IMR-90 (cell line): ENCODE measurements around the gene PPP4C. TPM values are rescaled to one million over a fixed set of nuclear protein-coding genes. Genes with fewer than 3 reads are reported as not detected.

ENCODE experiments used
- ATAC-seq: fragments of 200-7000 bp; cut with Tn5 transposase; 2 replicates; pipeline ENCODE4 v1.9.1; 2020; ENCODE audit warnings: low read depth, mild to moderate bottlenecking, moderate library complexity
- BruUV-seq: library from RNA; stranded (reverse); fragments of 400-500 nt; replicated peaks from 2 replicates; lab custom pipeline; 2021; lab: Mats Ljungman, UMichigan
- CTCF ChIA-PET: fragments of 300-600 bp; formaldehyde crosslinking; extraction: SDS; loops from one replicate; lab custom pipeline; 2021; ENCODE audit warnings: antibody characterized with exemption; lab: Yijun Ruan, JAX
- POLR2A ChIA-PET: fragments of 300-600 bp; sonication (Branson Sonifier 250); formaldehyde crosslinking; loops from one replicate; lab custom pipeline; 2022; ENCODE audit warnings: antibody characterized with exemption; ENCODE audit not compliant: unreplicated experiment; lab: Charles Lee
- DNase-seq: peaks from one replicate; pipeline ENCODE4 v3.0.0; 2013
- H2AFZ ChIP-seq: replicated peaks from 2 replicates; pipeline ENCODE3; 2013; ENCODE audit warnings: low read length, mild to moderate bottlenecking; ENCODE audit not compliant: poor library complexity
- H2AK5ac ChIP-seq: 2 replicates; pipeline ENCODE4 v1.6.1; 2013; ENCODE audit warnings: low read depth, low read length, inconsistent platforms
- H2AK9ac ChIP-seq: replicated peaks from 2 replicates; pipeline ENCODE3; 2013; ENCODE audit warnings: mild to moderate bottlenecking, low read depth, low read length, moderate library complexity; ENCODE audit not compliant: poor library complexity
- H2BK120ac ChIP-seq: 2 replicates; pipeline ENCODE4 v1.6.1; 2013; ENCODE audit warnings: low read depth, low read length, inconsistent platforms
- H2BK15ac ChIP-seq: 3 replicates; pipeline ENCODE4 v1.6.1; 2013; ENCODE audit warnings: low read depth, low read length, inconsistent platforms
- H2BK20ac ChIP-seq: 2 replicates; pipeline ENCODE4 v1.6.1; 2013; ENCODE audit warnings: low read depth, mild to moderate bottlenecking, inconsistent platforms, low read length, moderate library complexity
- H2BK5ac ChIP-seq: 2 replicates; pipeline ENCODE4 v1.6.1; 2013; ENCODE audit warnings: mild to moderate bottlenecking, low read depth, low read length, inconsistent platforms; ENCODE audit not compliant: poor library complexity, severe bottlenecking
- H3K14ac ChIP-seq: replicated peaks from 2 replicates; pipeline ENCODE4 v1.6.1; 2013; ENCODE audit warnings: low read depth, low read length, inconsistent platforms
- H3K18ac ChIP-seq: 2 replicates; pipeline ENCODE4 v1.6.1; 2013; ENCODE audit warnings: low read depth, low read length, control low read depth
- H3K23ac ChIP-seq: 2 replicates; pipeline ENCODE4 v1.6.1; 2013; ENCODE audit warnings: low read depth, low read length, inconsistent platforms
- H3K27ac ChIP-seq: 2 replicates; pipeline ENCODE4 v1.5.1; 2013; ENCODE audit warnings: mild to moderate bottlenecking, control low read depth, low read length; ENCODE audit not compliant: insufficient read depth
- H3K27me3 ChIP-seq: 2 replicates; pipeline ENCODE4 v1.6.1; 2013; ENCODE audit warnings: low read length; ENCODE audit not compliant: control insufficient read depth, insufficient read depth
- H3K36me3 ChIP-seq: 2 replicates; pipeline ENCODE4 v1.6.1; 2013; ENCODE audit warnings: low read length, mixed read lengths; ENCODE audit not compliant: control insufficient read depth, insufficient read depth
- H3K4ac ChIP-seq: 2 replicates; pipeline ENCODE4 v1.6.1; 2013; ENCODE audit warnings: low read depth, low read length, inconsistent platforms
- H3K4me1 ChIP-seq: 2 replicates; pipeline ENCODE4 v1.6.1; 2013; ENCODE audit warnings: low read length, mixed read lengths; ENCODE audit not compliant: control insufficient read depth, insufficient read depth
- H3K4me2 ChIP-seq: 2 replicates; pipeline ENCODE4 v1.6.1; 2013; ENCODE audit warnings: low read depth, mild to moderate bottlenecking, control low read depth, low read length, moderate library complexity
- H3K4me3 ChIP-seq: 2 replicates; pipeline ENCODE4 v1.5.1; 2013; ENCODE audit warnings: low read depth, mild to moderate bottlenecking, control low read depth, low read length, moderate library complexity; ENCODE audit not compliant: insufficient read depth
- H3K56ac ChIP-seq: 2 replicates; pipeline ENCODE4 v1.6.1; 2013; ENCODE audit warnings: low read length, inconsistent platforms; ENCODE audit not compliant: insufficient read depth; ENCODE audit errors: extremely low read depth
- H3K79me1 ChIP-seq, 2 experiments: 2 replicates each; pipeline ENCODE4 v1.6.1; 2013; ENCODE audit warnings: low read length in 2 of 2, inconsistent platforms in 1 of 2, low read depth in 1 of 2
- H3K9ac ChIP-seq: 2 replicates; pipeline ENCODE4 v1.6.1; 2013; ENCODE audit warnings: low read depth, low read length, control low read depth
- H3K9me1 ChIP-seq: 2 replicates; pipeline ENCODE4 v1.6.1; 2013; ENCODE audit warnings: low read length, inconsistent platforms; ENCODE audit not compliant: insufficient read depth
- H3K9me3 ChIP-seq: 2 replicates; pipeline ENCODE4 v1.6.1; 2013; ENCODE audit warnings: low read length; ENCODE audit not compliant: control insufficient read depth, insufficient read depth
- H4K20me1 ChIP-seq: 2 replicates; pipeline ENCODE4 v1.6.1; 2013; ENCODE audit warnings: low read length, inconsistent platforms; ENCODE audit not compliant: insufficient read depth
- H4K5ac ChIP-seq: 2 replicates; pipeline ENCODE4 v1.6.1; 2013; ENCODE audit warnings: mild to moderate bottlenecking, low read depth, low read length, control low read depth
- H4K8ac ChIP-seq, 2 experiments: 2 replicates each; pipeline ENCODE4 v1.6.1; 2013; ENCODE audit warnings: low read depth in 2 of 2, low read length in 2 of 2, control low read depth in 1 of 2, inconsistent platforms in 1 of 2
- H4K91ac ChIP-seq: 2 replicates; pipeline ENCODE4 v1.6.1; 2013; ENCODE audit warnings: low read depth, low read length, inconsistent platforms; ENCODE audit not compliant: insufficient read depth
- POLR2A ChIP-seq: IDR thresholded peaks from 2 replicates; pipeline ENCODE4 v1.6.1; 2012; ENCODE audit warnings: mild to moderate bottlenecking, low read depth, low read length
- RFX5 ChIP-seq: IDR thresholded peaks from 2 replicates; pipeline ENCODE4 v1.8.0; 2012; ENCODE audit warnings: low read depth, mild to moderate bottlenecking, low read length, moderate library complexity
- WGBS, 2 experiments: methylation state at CpG; one replicate each; pipeline versions ENCODE4 v1.1.5 to v1.1.7; 2013; ENCODE audit warnings: missing lambda C conversion rate in 2 of 2; ENCODE audit not compliant: insufficient read length in 1 of 2; ENCODE audit errors: extremely low coverage in 2 of 2; 5-methylcytosine and 5-hydroxymethylcytosine counted together
- dilution Hi-C: fragments of 300-500 bp; cut with HindIII; formaldehyde crosslinking; loops from one replicate; pipeline ENCODE4 v1.14.3; 2018; ENCODE audit warnings: low sequenced_read_pairs; ENCODE audit not compliant: unreplicated experiment
- in situ Hi-C: fragments of 300-500 bp; cut with MboI; formaldehyde crosslinking; loops from 3 replicates; pipeline ENCODE4 v1.14.3; 2019; ENCODE audit warnings: low sequenced_read_pairs, inconsistent platforms, mixed read lengths
- intact Hi-C: fragments of 100-400 bp; cut with micrococcal nuclease; formaldehyde crosslinking; loops from 2 replicates; pipeline ENCODE4 v1.10.0; 2022
- polyA plus RNA-seq, 3 experiments: library from polyadenylated mRNA; depleted of rRNA; stranded (reverse); fragments of >200 nt; gene quantifications; 2 replicates each; pipeline ENCODE4 v1.2.3, GENCODE V29; 2012; ENCODE audit warnings: low replicate concordance in 1 of 3
- total RNA-seq: library from RNA; depleted of rRNA; stranded (reverse); fragments of >200 nt; gene quantifications from 2 replicates; pipeline ENCODE4 v1.2.3, GENCODE V29; 2012

Gene PPP4C
- total and polyA plus RNA-seq, 2 of the 4 experiments (the other 2 are of a cell fraction): 200 to 209 TPM

DNA sequence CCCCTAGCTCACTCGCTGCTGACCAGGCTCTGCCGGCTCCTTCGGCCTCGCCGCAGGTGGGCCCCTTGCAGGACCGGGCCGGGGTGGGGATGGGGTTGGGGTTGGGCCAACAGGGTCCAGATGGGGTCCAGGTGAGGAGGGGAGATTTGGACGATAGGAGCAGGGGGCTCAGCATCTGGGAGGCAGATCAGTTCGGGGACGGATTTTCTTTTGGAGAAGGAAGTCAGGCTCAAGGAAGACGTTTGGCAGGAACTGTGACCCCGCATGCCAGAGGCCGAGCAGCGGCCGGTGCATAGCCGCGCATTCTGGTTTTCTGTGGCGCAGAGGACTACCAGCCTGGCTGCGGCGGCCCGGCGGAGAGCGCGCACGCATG, 11.1 kb upstream of the PPP4C start:
- Histone ChIP-seq H4K91ac (peak overlapping the region; percentile 99), H3K9me3 (no peaks in the 10 kb centered on the region), H2BK5ac (peak overlapping the region; percentile 99), H3K9me1 (peaks cover 27% of the 10 kb centered on the region), H3K4ac (peak overlapping the region; percentile 100), H3K56ac (peak overlapping the region; percentile 94), H2AK9ac (peak overlapping the region; percentile 100), H3K4me1 (peaks cover 35% of the 10 kb centered on the region), H2AK5ac (peak overlapping the region; percentile 98), H3K27ac (peak overlapping the region; percentile 97), H2AFZ (peak overlapping the region; percentile 99), H2BK120ac (peak overlapping the region; percentile 98), H3K4me2 (peak overlapping the region; percentile 93), H3K27me3 (no peaks in the 10 kb centered on the region), H2BK20ac (no peak overlapping the region), H4K5ac (peak overlapping the region; percentile 98), H3K23ac (peak overlapping the region; percentile 99), H3K4me3 (peak overlapping the region; percentile 57), H3K18ac (peak overlapping the region; percentile 93), H3K9ac (peak overlapping the region; percentile 92), H3K14ac (peak overlapping the region; percentile 100), H3K79me1 (peaks cover 22 to 48% of the 10 kb centered on the region in 2 experiments; a peak in 3 of 4 replicates), H3K36me3 (peaks cover 30% of the 10 kb centered on the region), H2BK15ac (peak overlapping the region; percentile 39; the same call in 2 of the 3 replicates), H4K8ac (peak overlapping the region; percentile 86 to 99), H4K20me1 (peaks cover 41% of the 10 kb centered on the region)
- TF ChIP-seq RFX5 (no peak), POLR2A (0 out of 2 replicates have a peak, but pooled peaks have one; percentile 14)
- dilution Hi-C loops: no loop called here
- WGBS, 2 experiments: 1% methylated on average over 22 of the region's 25 CpGs; no CpG with 5 or more reads in 1 of the 2 experiments
- ChIA-PET POLR2A (interaction anchor here (0.6 to 1.3 kb wide), 4 partner anchors 9 to 12 kb away, joined by 4 to 6 read pairs (median 4); a partner anchor contains a TSS), CTCF (interaction anchor here (0.6 kb wide), 1 partner anchor 199 kb away, joined by 3 read pairs; no protein-coding TSS in a partner anchor)
- DNase-seq (no peak), ATAC-seq (no peak)
- in situ Hi-C loops: no loop called here
- intact Hi-C loops: no loop called here
- no TSS peak for BruUV-seq
